Large intestine (tissue), 3 donors: ENCODE data around the gene CGB1. TPM values are rescaled to one million over a fixed set of nuclear protein-coding genes. Genes with fewer than 3 reads are reported as not detected.
"Not testable (repeated sequence)": the region's sequence is repeated elsewhere in the genome, so short reads cannot be mapped to it uniquely, and the experiment has no call there.

ENCODE experiments used
- DNase-seq, 2 donors: peaks; one replicate each; pipeline versions ENCODE4 v3.0.0 to v3.0.0-alpha.2; 2013
- H3K27ac ChIP-seq: one replicate; pipeline ENCODE4 v1.5.1; 2013; ENCODE audit warnings: low read length
- H3K27me3 ChIP-seq: 2 replicates; pipeline ENCODE4 v1.6.1; 2013; ENCODE audit warnings: low read length; ENCODE audit not compliant: control insufficient read depth, insufficient read depth
- H3K36me3 ChIP-seq: 2 replicates; pipeline ENCODE4 v1.6.1; 2013; ENCODE audit warnings: low read length; ENCODE audit not compliant: control insufficient read depth, insufficient read depth
- H3K4me1 ChIP-seq: one replicate; pipeline ENCODE4 v1.6.1; 2013; ENCODE audit warnings: low read length; ENCODE audit not compliant: control insufficient read depth, insufficient read depth
- H3K4me3 ChIP-seq: one replicate; pipeline ENCODE4 v1.5.1; 2013; ENCODE audit warnings: low read length
- H3K9me3 ChIP-seq: one replicate; pipeline ENCODE4 v1.6.1; 2013; ENCODE audit warnings: mild to moderate bottlenecking, low read depth, low read length, moderate library complexity; ENCODE audit not compliant: control insufficient read depth
- WGBS: methylation state at CpG from one replicate; pipeline ENCODE4 v1.1.5; 2013; ENCODE audit warnings: low lambda C conversion rate; ENCODE audit not compliant: insufficient coverage; 5-methylcytosine and 5-hydroxymethylcytosine counted together
- polyA plus RNA-seq: library from polyadenylated mRNA; unstranded; fragments of 120-200 nt; gene quantifications from one replicate; pipeline ENCODE4 v1.2.1, GENCODE V29; 2013

Gene CGB1
- polyA plus RNA-seq, 1 donor = not detected

- DNase-seq = no peak
These were observed 21.9 kb upstream of the CGB1 start for GRCh38 chr19:49058562-49058961.

GRCh38 chr19:49057636-49058234, 21.0 kb upstream of the CGB1 start, which contains the start of gene CGB7:
TSS of gene CGB7 (minus strand) at chr19:49057749. CDS start at chr19:49055375, 2,374 bp downstream.
- Histone ChIP-seq H3K36me3 (no peaks in the 10 kb centered on the region), H3K4me3 (peak within 1 kb of the TSS; percentile 35), H3K27me3 (peaks cover 73% of the 10 kb centered on the region), H3K27ac (no peak within 1 kb of the TSS), H3K9me3 (peaks cover 11% of the 10 kb centered on the region), H3K4me1 (peaks cover 15% of the 10 kb centered on the region)
- no CpG with 5 or more reads among the region's 38 CpGs for WGBS
- DNase-seq = peak in 1 of 2 donors; percentile 44

More at GRCh38 chr19:49058562-49058961, 21.9 kb upstream of the CGB1 start:
- WGBS = no CpG with 5 or more reads among the region's 10 CpGs
- H3K4me3 ChIP-seq = no peak overlapping the region
- H3K36me3 ChIP-seq = no peaks in the 10 kb centered on the region
- peaks cover 11% of the 10 kb centered on the region for H3K9me3 ChIP-seq
- H3K4me1 ChIP-seq = peaks cover 15% of the 10 kb centered on the region
- H3K27ac ChIP-seq = no peak overlapping the region
- peaks cover 80% of the 10 kb centered on the region for H3K27me3 ChIP-seq

- not testable (repeated sequence) for H3K4me3 ChIP-seq, DNase-seq, H3K27ac ChIP-seq, H3K36me3 ChIP-seq
- Histone ChIP-seq H3K9me3 (peaks cover 11% of the 10 kb centered on the region), H3K4me1 (peaks cover 15% of the 10 kb centered on the region), H3K27me3 (peaks cover 69% of the 10 kb centered on the region)
- WGBS = no CpG with 5 or more reads among the region's 34 CpGs
These were observed 20.4 kb upstream of the CGB1 start for GRCh38 chr19:49056902-49057596.

GRCh38 chr19:49056101-49056901, 19.6 kb upstream of the CGB1 start:
- no peaks in the 10 kb centered on the region for H3K36me3 ChIP-seq
- peak in 1 of 2 donors; percentile 48 for DNase-seq
- H3K9me3 ChIP-seq = peaks cover 7% of the 10 kb centered on the region
- peak overlapping the region; percentile 35 for H3K4me3 ChIP-seq
- no CpG with 5 or more reads among the region's 63 CpGs for WGBS
- peaks cover 15% of the 10 kb centered on the region for H3K4me1 ChIP-seq
- H3K27me3 ChIP-seq = peaks cover 61% of the 10 kb centered on the region
- no peak overlapping the region for H3K27ac ChIP-seq

- H3K36me3 ChIP-seq, H3K4me1 ChIP-seq, DNase-seq, H3K4me3 ChIP-seq, H3K27ac ChIP-seq, H3K9me3 ChIP-seq, H3K27me3 ChIP-seq: not testable (repeated sequence)
- WGBS = no CpG with 5 or more reads among the region's 24 CpGs
These were observed 13.8 kb upstream of the CGB1 start for GRCh38 chr19:49050376-49051033.

- H3K27ac ChIP-seq, H3K9me3 ChIP-seq, H3K36me3 ChIP-seq, H3K27me3 ChIP-seq, H3K4me1 ChIP-seq, H3K4me3 ChIP-seq, DNase-seq: not testable (repeated sequence)
- WGBS = no CpG with 5 or more reads among the region's 4 CpGs
These were observed 13.1 kb upstream of the CGB1 start for GRCh38 chr19:49049834-49050233.

GRCh38 chr19:49049011-49049410, 12.3 kb upstream of the CGB1 start, which contains the start of gene CGB8:
TSS of gene CGB8 (minus strand) at chr19:49049111. CDS start at chr19:49048739, 372 bp downstream.
- not testable (repeated sequence) for H3K9me3 ChIP-seq, H3K4me3 ChIP-seq, DNase-seq, H3K27me3 ChIP-seq, H3K27ac ChIP-seq, H3K4me1 ChIP-seq, H3K36me3 ChIP-seq
- no CpG with 5 or more reads among the region's 12 CpGs for WGBS

GRCh38 chr19:49043548-49043947, 6.9 kb upstream of the CGB1 start, which contains the start of gene CGB5:
TSS of gene CGB5 (plus strand) at chr19:49043848. CDS start at chr19:49044210, 362 bp downstream.
- not testable (repeated sequence) for H3K27ac ChIP-seq, H3K4me3 ChIP-seq, H3K27me3 ChIP-seq, H3K36me3 ChIP-seq, H3K9me3 ChIP-seq, H3K4me1 ChIP-seq, DNase-seq
- no CpG with 5 or more reads among the region's 15 CpGs for WGBS

- not testable (repeated sequence) for DNase-seq, H3K4me3 ChIP-seq, H3K9me3 ChIP-seq, H3K27me3 ChIP-seq, H3K36me3 ChIP-seq, H3K27ac ChIP-seq, H3K4me1 ChIP-seq
- WGBS = no CpG with 5 or more reads among the region's 4 CpGs
These were observed 6.0 kb upstream of the CGB1 start for GRCh38 chr19:49042666-49043065.

- no CpG with 5 or more reads among the region's 17 CpGs for WGBS
- no peak for DNase-seq
These were observed 5.5 kb upstream of the CGB1 start for GRCh38 chr19:49042177-49042576.

More at GRCh38 chr19:49042177-49042576, 5.5 kb upstream of the CGB1 start:
- Histone ChIP-seq H3K27me3 (peaks cover 4% of the 10 kb centered on the region), H3K4me3 (no peak overlapping the region), H3K36me3 (no peaks in the 10 kb centered on the region), H3K27ac (no peak overlapping the region), H3K4me1 (no peaks in the 10 kb centered on the region), H3K9me3 (no peaks in the 10 kb centered on the region)
